Hematopoietic multipotent progenitor cell treated with erythropoietin and hydrocortisone succinate and interleukin-3 and kit ligand, for 4 days (in vitro differentiated cells): ENCODE measurements around the gene EXOSC7.

Experiments
- DNase-seq: peaks from one replicate; pipeline ENCODE4 v3.0.0-alpha.2; 2015

The EXOSC7 gene

GRCh38 chr3:44993471-44994205 lies 17.6 kb downstream of the EXOSC7 start:
- DNase-seq: no peak

- DNase-seq: no peak
Measured at GRCh38 chr3:44995142-44995770, 19.2 kb downstream of the EXOSC7 start.

GRCh38 chr3:44996556-44996969 lies 20.5 kb downstream of the EXOSC7 start:
- DNase-seq: no peak

GRCh38 chr3:44999782-45000181 lies 23.7 kb downstream of the EXOSC7 start:
- no peak for DNase-seq

GRCh38 chr3:45000823-45001222 lies 24.8 kb downstream of the EXOSC7 start:
- no peak for DNase-seq

GRCh38 chr3:45001738-45002137 lies 25.7 kb downstream of the EXOSC7 start:
- DNase-seq: no peak

- DNase-seq: no peak
Measured at GRCh38 chr3:45002139-45002660, 26.2 kb downstream of the EXOSC7 start.

- peak; percentile 35 for DNase-seq
Measured at GRCh38 chr3:45002720-45003119, 26.7 kb downstream of the EXOSC7 start.

- DNase-seq: no peak
Measured at GRCh38 chr3:45003406-45003805, 27.4 kb downstream of the EXOSC7 start.

- DNase-seq: no peak
Measured at GRCh38 chr3:45003859-45004258, 27.8 kb downstream of the EXOSC7 start.

- DNase-seq: no peak
Measured at GRCh38 chr3:45007091-45007490, 31.0 kb downstream of the EXOSC7 start.

- DNase-seq: no peak
Measured at GRCh38 chr3:45008117-45008516, 32.1 kb downstream of the EXOSC7 start.

- no peak for DNase-seq
Measured at GRCh38 chr3:45009868-45010267, 33.8 kb downstream of the EXOSC7 start.

GRCh38 chr3:45010811-45011333 lies 34.8 kb downstream of the EXOSC7 start:
- no peak for DNase-seq

GRCh38 chr3:45011756-45012508 lies 35.9 kb downstream of the EXOSC7 start:
- peak; percentile 87 for DNase-seq

GRCh38 chr3:45012577-45012976 lies 36.5 kb downstream of the EXOSC7 start:
- DNase-seq: no peak

- DNase-seq: no peak
Measured at GRCh38 chr3:45016916-45017315, 40.9 kb downstream of the EXOSC7 start.

- peak; percentile 56 for DNase-seq
Measured at GRCh38 chr3:45017821-45018220, 41.8 kb downstream of the EXOSC7 start.

GRCh38 chr3:45020534-45020933 lies 44.5 kb downstream of the EXOSC7 start:
- DNase-seq: no peak

- no peak for DNase-seq
Measured at GRCh38 chr3:45021524-45022297, 45.7 kb downstream of the EXOSC7 start.

- DNase-seq: peak; percentile 35
Measured at GRCh38 chr3:45023675-45024074, 47.6 kb downstream of the EXOSC7 start.

- no peak for DNase-seq
Measured at GRCh38 chr3:45024542-45025255, 48.7 kb downstream of the EXOSC7 start.
